ENCODE results near the gene AMBP. TPM values are rescaled to one million over a fixed set of nuclear protein-coding genes. Genes with fewer than 3 reads are reported as not detected.

Gene AMBP
- total and polyA plus RNA-seq, 4 donors: 0.47 to 3.7 (median 1.6) TPM

GRCh38 chr9:114026335-114026734 lies 51.8 kb downstream of the AMBP start:
- Histone ChIP-seq H3K27ac (ENCODE audit: low read depth in 1 of 2, low read length in 1 of 2) (no peak overlapping the region), H3K27me3 (ENCODE audit: control insufficient read depth in 3 of 3, insufficient read depth in 3 of 3, low read length in 2 of 3) (no peaks in the 10 kb centered on the region), H3K9ac (ENCODE audit: insufficient read depth in 1 of 2, low read length in 2 of 2) (no peak overlapping the region), H3K36me3 (ENCODE audit: control insufficient read depth in 4 of 4, insufficient read depth in 4 of 4, low read length in 4 of 4) (peaks cover 0 to 37% (median 22%) of the 10 kb centered on the region in 4 donors), H3K4me1 (ENCODE audit: control insufficient read depth in 5 of 5, insufficient read depth in 5 of 5, low read length in 5 of 5) (peaks cover 0 to 4% (median 0%) of the 10 kb centered on the region in 5 donors), H3K4me3 (no peak overlapping the region), H3K9me3 (ENCODE audit: control insufficient read depth in 4 of 4, insufficient read depth in 3 of 4, low read length in 3 of 4) (peaks cover 0 to 11% (median 8%) of the 10 kb centered on the region in 4 donors)
- DNase-seq: peak in 1 of 3 donors; percentile 2
- WGBS, 2 donors: 93 to 96% methylated on average over 4 of the region's 4 CpGs
- no peak for ATAC-seq (ENCODE audit: insufficient read depth, low FRiP score)
- TF ChIP-seq CTCF (IDR thresholded peaks at IDR 0.05; ENCODE audit: control extremely low read depth, extremely low read depth): no peak

GRCh38 chr9:114025760-114026159 lies 52.3 kb downstream of the AMBP start:
- Histone ChIP-seq H3K36me3 (ENCODE audit: control insufficient read depth in 4 of 4, insufficient read depth in 4 of 4, low read length in 4 of 4) (peaks cover 0 to 35% (median 22%) of the 10 kb centered on the region in 4 donors), H3K27ac (ENCODE audit: low read depth in 1 of 2, low read length in 1 of 2) (no peak overlapping the region), H3K4me3 (no peak overlapping the region), H3K4me1 (ENCODE audit: control insufficient read depth in 5 of 5, insufficient read depth in 5 of 5, low read length in 5 of 5) (peaks cover 0 to 4% (median 0%) of the 10 kb centered on the region in 5 donors), H3K9ac (ENCODE audit: insufficient read depth in 1 of 2, low read length in 2 of 2) (no peak overlapping the region), H3K9me3 (ENCODE audit: control insufficient read depth in 4 of 4, insufficient read depth in 3 of 4, low read length in 3 of 4) (peaks cover 0 to 11% (median 8%) of the 10 kb centered on the region in 4 donors), H3K27me3 (ENCODE audit: control insufficient read depth in 3 of 3, insufficient read depth in 3 of 3, low read length in 2 of 3) (no peaks in the 10 kb centered on the region)
- WGBS, 2 donors: 97% methylated on average over 5 of the region's 5 CpGs
- ATAC-seq (ENCODE audit: insufficient read depth, low FRiP score) (no peak), DNase-seq (peak in 1 of 3 donors; percentile 4)
- TF ChIP-seq CTCF (IDR thresholded peaks at IDR 0.05; ENCODE audit: control extremely low read depth, extremely low read depth): no peak

- TF ChIP-seq CTCF (IDR thresholded peaks at IDR 0.05; ENCODE audit: control extremely low read depth, extremely low read depth): no peak
- peaks cover 0 to 32% (median 17%) of the 10 kb centered on the region in 4 donors for H3K36me3 ChIP-seq (ENCODE audit: control insufficient read depth in 4 of 4, insufficient read depth in 4 of 4, low read length in 4 of 4)
- H3K4me1 ChIP-seq (ENCODE audit: control insufficient read depth in 5 of 5, insufficient read depth in 5 of 5, low read length in 5 of 5): peaks cover 0 to 4% (median 0%) of the 10 kb centered on the region in 5 donors
- WGBS, 2 donors: 91% methylated on average over 3 of the region's 3 CpGs
- DNase-seq (peak in 1 of 3 donors; percentile 5), ATAC-seq (ENCODE audit: insufficient read depth, low FRiP score) (no peak)
- H3K9ac ChIP-seq (ENCODE audit: insufficient read depth in 1 of 2, low read length in 2 of 2): no peak overlapping the region
- H3K4me3 ChIP-seq: no peak overlapping the region
- no peak overlapping the region for H3K27ac ChIP-seq (ENCODE audit: low read depth in 1 of 2, low read length in 1 of 2)
- peaks cover 0 to 11% (median 8%) of the 10 kb centered on the region in 4 donors for H3K9me3 ChIP-seq (ENCODE audit: control insufficient read depth in 4 of 4, insufficient read depth in 3 of 4, low read length in 3 of 4)
- no peaks in the 10 kb centered on the region for H3K27me3 ChIP-seq (ENCODE audit: control insufficient read depth in 3 of 3, insufficient read depth in 3 of 3, low read length in 2 of 3)
Observed at GRCh38 chr9:114025196-114025753, 52.8 kb downstream of the AMBP start.
